Lower lobe of right lung (tissue), 2 donors: ENCODE data around the gene IL18R1. TPM values are rescaled to one million over a fixed set of nuclear protein-coding genes. Genes with fewer than 3 reads are reported as not detected.

Experiments used
- ATAC-seq, 2 donors: fragments of 200-7000 bp; cut with Tn5 transposase; one replicate each; pipeline ENCODE4 v1.9.1; 2020 to 2022; ENCODE audit warnings: mild to moderate bottlenecking in 2 of 2, moderate library complexity in 2 of 2
- DNase-seq: peaks from one replicate; pipeline ENCODE4 v3.0.0-alpha.2; 2020
- H3K27ac ChIP-seq: fragments of 200-600 bp; one replicate; pipeline ENCODE4 v1.8.0; 2022
- H3K27me3 ChIP-seq: fragments of 200-600 bp; one replicate; pipeline ENCODE4 v1.8.0; 2022; ENCODE audit warnings: low read depth
- H3K36me3 ChIP-seq: fragments of 200-600 bp; one replicate; pipeline ENCODE4 v1.8.0; 2022; ENCODE audit warnings: mild to moderate bottlenecking
- H3K4me1 ChIP-seq: fragments of 200-600 bp; one replicate; pipeline ENCODE4 v1.8.0; 2022
- H3K4me3 ChIP-seq: fragments of 200-600 bp; one replicate; pipeline ENCODE4 v1.8.0; 2022; ENCODE audit warnings: mild to moderate bottlenecking
- H3K9me3 ChIP-seq: fragments of 200-600 bp; one replicate; pipeline ENCODE4 v1.8.0; 2022
- CTCF ChIP-seq: fragments of 200-600 bp; IDR thresholded peaks from one replicate; pipeline ENCODE4 v1.8.0; 2022; ENCODE audit warnings: antibody characterized with exemption, mild to moderate bottlenecking
- intact Hi-C: fragments of 100-400 bp; cut with DNase I; formaldehyde crosslinking; loops from one replicate; pipeline ENCODE4 v1.11.0; 2022
- total RNA-seq: library from RNA; stranded (reverse); fragmentation: NEBNext Ultra II Directional; extraction: Animal tissue kit (Norgen Biotek cat#: 25700); gene quantifications from one replicate; pipeline ENCODE4 v1.2.1, GENCODE V29; 2021
- donor health status: DM: no; HTN: yes; CAD: no; lungs with severe emphysema.

Gene IL18R1
- total RNA-seq, 1 donor from 2014 or later = 27.5 TPM

DNA sequence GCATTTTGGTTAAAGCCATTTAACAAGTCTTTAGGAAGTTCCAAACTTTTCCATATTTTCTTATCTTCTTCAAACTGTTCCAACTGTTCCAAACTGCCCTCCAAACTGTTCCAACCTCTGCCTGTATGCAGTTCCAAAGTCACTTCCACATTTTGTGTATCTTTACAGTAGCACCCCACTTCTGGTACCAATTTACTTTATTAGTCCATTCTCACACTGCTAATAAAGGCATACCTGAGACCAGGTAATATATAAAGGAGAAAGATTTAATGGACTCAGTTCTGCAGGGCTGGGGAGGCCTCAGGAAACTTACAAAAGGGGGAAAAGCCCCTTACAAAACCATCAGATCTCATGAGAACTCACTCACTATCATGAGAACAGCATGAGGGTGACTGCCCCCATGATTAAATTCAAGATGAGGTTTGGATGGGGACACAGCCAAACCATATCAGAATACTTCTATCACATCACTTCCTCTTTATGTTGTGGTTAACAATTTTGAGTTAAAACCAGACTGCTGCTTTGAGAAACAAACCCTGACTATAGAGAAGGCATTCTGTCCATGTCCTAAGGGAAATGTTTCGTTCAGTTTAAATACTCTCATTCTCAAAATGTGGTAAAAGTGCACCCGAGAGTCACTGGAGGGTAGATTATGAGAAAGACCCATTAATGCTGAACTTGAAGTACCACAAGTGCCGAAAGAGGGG lies 11.0 kb downstream of the IL18R1 start:
- intact Hi-C loops = no loop called here
- Histone ChIP-seq H3K9me3 (peaks cover 11% of the 10 kb centered on the region), H3K27ac (peak overlapping the region; percentile 9), H3K36me3 (peaks cover 7% of the 10 kb centered on the region), H3K27me3 (no peaks in the 10 kb centered on the region), H3K4me1 (no peaks in the 10 kb centered on the region), H3K4me3 (no peak overlapping the region)
- ATAC-seq (peak in 1 of 2 donors; percentile 28), DNase-seq (no peak)
- TF ChIP-seq CTCF = no peak

DNA sequence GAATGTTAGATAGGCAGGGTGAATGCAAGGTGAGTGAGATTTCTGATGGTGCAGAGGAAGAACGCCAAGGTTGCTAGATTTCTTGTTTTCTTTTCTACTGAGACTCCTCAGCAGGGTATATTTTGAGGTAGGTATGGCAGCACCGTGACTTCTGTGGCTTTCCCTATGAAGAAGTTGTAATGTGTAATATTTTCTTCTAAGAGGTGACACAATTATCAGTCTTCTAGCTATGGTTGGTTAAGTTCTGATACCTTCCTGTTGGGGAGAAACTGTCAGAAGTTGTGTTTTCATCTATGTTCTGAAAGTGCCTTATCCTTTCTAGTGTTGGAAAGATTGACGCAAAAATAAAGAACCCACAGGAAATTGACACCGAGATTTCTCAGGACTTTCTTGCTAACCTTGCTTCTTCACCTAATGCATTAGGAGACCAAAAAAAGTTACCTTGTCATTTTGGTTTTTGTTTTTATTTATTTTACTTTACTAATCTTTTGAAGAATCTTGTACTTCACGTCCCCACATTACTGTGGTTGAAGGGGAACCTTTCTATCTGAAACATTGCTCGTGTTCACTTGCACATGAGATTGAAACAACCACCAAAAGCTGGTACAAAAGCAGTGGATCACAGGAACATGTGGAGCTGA lies 11.9 kb downstream of the IL18R1 start:
- DNase-seq (no peak), ATAC-seq (peak in 1 of 2 donors; percentile 40)
- Histone ChIP-seq H3K4me3 (no peak overlapping the region), H3K27me3 (no peaks in the 10 kb centered on the region), H3K27ac (no peak overlapping the region), H3K9me3 (peaks cover 11% of the 10 kb centered on the region), H3K4me1 (no peaks in the 10 kb centered on the region), H3K36me3 (peaks cover 7% of the 10 kb centered on the region)
- intact Hi-C loops = no loop called here
- TF ChIP-seq CTCF = no peak

DNA sequence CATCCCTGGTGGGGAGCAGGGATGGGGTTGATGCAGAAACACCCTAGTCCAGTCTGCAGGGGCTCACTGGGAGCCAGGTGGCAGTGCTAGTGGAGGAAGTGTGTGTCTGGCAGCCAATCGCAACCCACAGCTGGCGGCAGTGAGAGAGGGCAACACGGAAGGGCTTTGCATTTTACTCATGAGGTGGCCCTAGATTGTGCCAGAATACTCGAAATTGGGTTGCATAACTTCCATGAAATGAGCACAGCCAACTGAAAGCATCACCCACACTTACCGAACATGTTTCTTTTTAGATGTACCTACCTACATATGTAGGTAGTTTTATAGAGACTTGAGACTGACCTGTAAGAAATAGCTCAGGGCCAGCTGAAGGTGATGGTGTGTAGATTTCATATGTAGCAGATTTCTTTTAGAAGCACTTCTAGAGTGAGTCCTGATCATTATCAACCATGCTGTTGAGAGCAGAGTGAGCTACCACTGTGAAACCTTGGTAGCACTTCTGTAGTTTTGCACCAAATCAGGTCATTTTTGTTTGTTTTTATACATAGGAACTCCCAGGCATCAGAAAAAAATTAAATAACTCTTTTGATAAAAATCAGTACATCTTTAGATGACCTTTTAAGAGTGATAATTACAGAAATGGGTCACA lies 13.0 kb downstream of the IL18R1 start:
- ATAC-seq = peak in 1 of 2 donors; percentile 45
- Histone ChIP-seq H3K9me3 (peaks cover 11% of the 10 kb centered on the region), H3K4me3 (no peak overlapping the region), H3K27ac (no peak overlapping the region), H3K4me1 (no peaks in the 10 kb centered on the region), H3K36me3 (no peaks in the 10 kb centered on the region), H3K27me3 (no peaks in the 10 kb centered on the region)
- TF ChIP-seq CTCF = no peak
- intact Hi-C loops = no loop called here
- no peak for DNase-seq

- Histone ChIP-seq H3K4me1 (no peaks in the 10 kb centered on the region), H3K4me3 (no peak overlapping the region), H3K9me3 (peaks cover 11% of the 10 kb centered on the region), H3K27me3 (no peaks in the 10 kb centered on the region), H3K36me3 (no peaks in the 10 kb centered on the region), H3K27ac (no peak overlapping the region)
- intact Hi-C loops = no loop called here
- no peak for ATAC-seq
- TF ChIP-seq CTCF = no peak
- no peak for DNase-seq
Observed at GRCh38 chr2:102369866-102370265, 14.3 kb downstream of the IL18R1 start.

GRCh38 chr2:102376052-102376591 lies 20.5 kb downstream of the IL18R1 start:
- no peak overlapping the region for H3K27ac ChIP-seq
- no peak overlapping the region for H3K4me3 ChIP-seq
- DNase-seq = no peak
- intact Hi-C loops = no loop called here
- ATAC-seq = no peak
- no peaks in the 10 kb centered on the region for H3K27me3 ChIP-seq
- no peak for TF ChIP-seq CTCF
- peaks cover 3% of the 10 kb centered on the region for H3K36me3 ChIP-seq
- H3K4me1 ChIP-seq = no peaks in the 10 kb centered on the region
- H3K9me3 ChIP-seq = no peaks in the 10 kb centered on the region
